Ovary (tissue), 3 donors: ENCODE measurements around the gene MSI2.

Source experiments
- CTCF ChIP-seq, 3 donors: fragments of 450-650 bp in 2 of 3; fragments of 200-600 bp in 1 of 3; IDR thresholded peaks; one replicate each; pipeline versions ENCODE4 v1.5.1 to v1.8.0; 2016 to 2022; ENCODE audit warnings: antibody characterized with exemption in 3 of 3, mild to moderate bottlenecking in 1 of 3
- POLR2A ChIP-seq: fragments of 450-650 bp; IDR thresholded peaks from one replicate; pipeline ENCODE4 v1.6.1; 2017; ENCODE audit warnings: antibody characterized with exemption, mild to moderate bottlenecking, moderate library complexity
- donor health status: DM: no; HTN: no; CAD: no.

- no peak for TF ChIP-seq POLR2A
- TF ChIP-seq CTCF (IDR thresholded peaks at IDR 0.05), result no peak
Observed at GRCh38 chr17:57486882-57487301, 230.6 kb downstream of the MSI2 start.
